NOMO-1 treated with dmso at 0.1 percent for 144 hours (cell line): ENCODE results near the gene FGD3.
"Not testable (repeated sequence)": the region's sequence is repeated elsewhere in the genome, so short reads cannot be mapped to it uniquely, and the experiment has no call there.

Experiments
- DNase-seq: peaks from one replicate; lab custom pipeline; 2025; ENCODE audit not compliant: unreplicated experiment; lab: John Stamatoyannopoulos, UW

FGD3 gene

GRCh38 chr9:93007529-93008058 lies 60.3 kb downstream of the FGD3 start:
- DNase-seq = no peak

GRCh38 chr9:93008457-93008856 lies 61.1 kb downstream of the FGD3 start:
- DNase-seq = no peak

DNA sequence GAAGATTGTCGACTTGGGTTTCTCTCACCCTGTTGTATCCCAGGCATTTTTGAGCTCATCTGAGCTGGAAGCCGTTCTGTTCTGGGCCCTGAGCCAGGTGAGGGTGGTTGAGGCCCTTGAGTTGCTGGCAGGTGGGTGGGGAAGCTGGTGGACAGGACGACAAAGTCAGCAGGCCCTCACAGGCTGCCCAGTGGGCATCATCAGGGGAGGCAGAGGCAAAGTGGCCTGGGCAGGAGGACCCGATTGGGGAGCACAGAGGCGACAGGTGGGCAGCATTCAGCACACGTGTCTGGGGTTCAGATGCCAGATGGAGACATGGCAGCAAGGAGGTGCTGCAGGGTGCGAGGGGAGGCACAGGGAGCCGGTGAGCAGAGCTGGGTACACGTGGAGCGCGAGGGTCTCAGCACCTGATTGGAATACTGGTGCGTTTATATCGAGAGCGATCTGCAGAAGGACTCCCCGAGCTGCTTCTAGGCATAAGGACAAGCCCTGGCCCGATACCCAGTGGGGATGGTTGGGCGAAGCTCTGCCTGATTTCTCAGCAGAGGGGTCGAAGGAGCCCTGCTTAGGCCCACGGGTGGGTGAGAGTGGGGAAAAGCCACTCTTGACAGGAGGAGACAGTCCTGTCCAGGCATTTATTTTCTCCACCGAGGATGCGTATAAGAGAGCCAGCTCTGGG lies 62.2 kb downstream of the FGD3 start:
- DNase-seq = no peak

DNA sequence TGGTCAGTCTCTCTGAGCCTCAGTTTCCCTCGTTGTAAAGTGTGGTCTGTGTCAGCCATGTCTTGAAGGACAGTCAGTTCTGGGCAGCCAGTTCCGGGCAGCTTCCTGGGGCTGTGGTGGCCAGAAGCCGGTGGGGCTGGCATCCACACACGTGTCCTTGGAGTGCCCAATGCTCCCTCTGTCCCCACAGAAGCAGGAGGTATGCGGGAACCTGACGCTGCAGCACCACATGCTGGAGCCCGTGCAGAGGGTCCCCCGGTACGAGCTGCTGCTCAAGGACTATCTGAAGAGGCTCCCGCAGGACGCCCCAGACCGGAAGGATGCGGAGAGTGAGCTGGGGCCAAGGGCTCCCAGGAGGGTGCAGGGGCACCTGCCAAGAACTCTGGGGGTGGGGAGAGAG lies 62.7 kb downstream of the FGD3 start:
- no peak for DNase-seq

- no peak for DNase-seq
These were observed 63.4 kb downstream of the FGD3 start for GRCh38 chr9:93010704-93011103.

GRCh38 chr9:93011114-93011513 lies 63.8 kb downstream of the FGD3 start:
- DNase-seq = no peak

GRCh38 chr9:93012963-93013855 lies 65.9 kb downstream of the FGD3 start:
- DNase-seq = no peak

GRCh38 chr9:93013856-93014582 lies 66.7 kb downstream of the FGD3 start:
- no peak for DNase-seq

DNA sequence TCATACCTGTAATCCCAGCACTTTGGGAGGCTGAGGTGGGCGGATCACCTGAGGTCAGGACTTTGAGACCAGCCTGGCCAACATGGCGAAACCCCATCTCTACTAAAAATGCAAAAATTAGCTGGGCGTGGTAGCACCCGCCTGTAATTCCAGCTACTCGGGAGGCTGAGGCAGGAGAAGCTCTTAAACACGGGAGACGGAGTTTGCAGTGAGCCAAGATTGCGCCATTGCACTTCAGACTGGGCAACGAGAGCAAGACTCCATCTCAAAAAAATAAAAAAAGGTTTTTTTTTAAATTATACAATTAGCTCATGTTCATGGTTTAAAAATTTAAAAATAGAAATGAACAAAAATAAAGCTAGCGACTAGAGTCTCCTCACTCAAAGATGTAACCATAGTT lies 67.9 kb downstream of the FGD3 start:
- not testable (repeated sequence) for DNase-seq

GRCh38 chr9:93017621-93018020 lies 70.3 kb downstream of the FGD3 start:
- no peak for DNase-seq

GRCh38 chr9:93020151-93020550 lies 72.8 kb downstream of the FGD3 start:
- no peak for DNase-seq

- DNase-seq = no peak
These were observed 73.7 kb downstream of the FGD3 start for GRCh38 chr9:93020771-93021670.

- no peak for DNase-seq
These were observed 74.7 kb downstream of the FGD3 start for GRCh38 chr9:93022066-93022465.

- DNase-seq = no peak
These were observed 75.6 kb downstream of the FGD3 start for GRCh38 chr9:93022721-93023520.

DNA sequence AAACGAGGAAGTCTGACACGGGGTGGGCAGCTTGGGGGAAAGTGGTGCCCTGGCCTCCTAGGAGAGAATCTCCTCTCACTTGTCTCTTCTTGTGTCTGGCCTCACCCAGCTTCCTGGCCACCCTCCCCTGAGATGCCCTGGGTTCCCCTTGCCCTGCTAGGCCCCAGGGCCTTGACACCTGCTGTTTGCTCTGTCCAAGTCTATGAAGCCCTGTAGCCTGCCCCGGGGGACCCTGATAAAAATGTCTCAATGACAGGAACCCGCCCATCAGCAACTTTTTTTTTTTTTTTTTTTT lies 76.1 kb downstream of the FGD3 start:
- no peak for DNase-seq

DNA sequence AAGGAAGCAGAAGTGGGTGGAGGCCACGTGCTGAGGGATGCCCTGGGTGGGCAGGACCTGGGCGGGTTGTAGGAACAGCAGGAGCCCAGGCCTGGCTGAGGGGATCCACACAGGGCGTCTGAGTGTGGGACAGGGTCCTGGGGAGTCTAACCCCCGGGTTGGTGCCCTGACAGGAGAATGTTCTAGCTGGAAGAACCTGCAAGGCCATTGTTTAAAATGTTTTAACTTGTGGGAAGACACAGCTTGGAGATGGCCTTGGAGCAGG lies 77.3 kb downstream of the FGD3 start:
- no peak for DNase-seq

GRCh38 chr9:93024986-93025630 lies 77.8 kb downstream of the FGD3 start:
- DNase-seq = no peak

DNA sequence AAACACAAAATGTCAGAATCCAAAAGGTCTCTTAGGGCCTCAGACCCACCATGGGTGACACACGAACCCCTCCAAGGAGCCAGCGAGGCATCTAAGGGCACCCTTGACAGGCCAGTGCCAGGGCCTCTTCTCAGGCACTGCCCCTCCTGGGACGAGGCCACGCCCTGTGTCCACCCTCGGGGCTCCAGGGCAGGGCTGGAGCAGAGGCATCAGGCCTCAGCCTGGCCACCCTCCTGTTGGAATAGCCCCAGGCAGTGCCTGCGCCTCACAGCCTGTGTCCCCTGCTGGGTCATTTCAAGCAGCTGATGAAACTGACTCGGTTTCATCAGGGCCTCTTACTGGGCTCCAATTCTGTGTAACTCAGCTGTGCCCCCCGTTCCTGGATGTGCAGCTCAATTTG lies 78.4 kb downstream of the FGD3 start:
- DNase-seq = no peak

- DNase-seq = no peak
These were observed 79.3 kb downstream of the FGD3 start for GRCh38 chr9:93026640-93027039.

DNA sequence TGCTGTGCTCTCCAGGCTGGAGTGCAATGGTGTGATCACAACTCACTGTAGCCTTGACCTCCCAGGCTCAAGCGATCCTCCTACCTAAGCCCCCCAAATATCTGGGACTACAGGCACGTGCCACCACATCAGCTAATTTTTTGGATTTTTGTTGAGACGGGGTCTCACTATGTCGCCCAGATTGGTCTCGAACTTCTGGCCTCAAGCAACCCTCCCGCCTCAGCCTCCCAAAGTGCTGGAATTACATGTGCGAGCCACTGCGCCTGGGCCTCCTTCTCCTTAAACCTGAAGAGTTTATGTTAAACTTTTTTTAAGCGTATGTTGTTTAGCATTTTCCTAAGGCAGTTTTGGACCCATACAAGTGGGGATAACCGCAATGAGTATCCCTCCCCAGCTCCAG lies 80.4 kb downstream of the FGD3 start:
- DNase-seq = no peak
